H7 (cell line): Measurements from ENCODE around the gene ASXL1. TPM values are rescaled to one million over a fixed set of nuclear protein-coding genes. Genes with fewer than 3 reads are reported as not detected.
A peak's percentile ranks its signal among the peaks of the same experiment; 100 is the strongest.
"Not testable (repeated sequence)": the region's sequence is repeated elsewhere in the genome, so short reads cannot be mapped to it uniquely, and the experiment has no call there.

Source experiments
- DNase-seq: peaks from one replicate; pipeline ENCODE4 v3.0.0; 2012
- H3K27me3 ChIP-seq: 2 replicates; pipeline ENCODE4 v1.6.0; 2011; ENCODE audit warnings: mild to moderate bottlenecking, low read length; ENCODE audit not compliant: control insufficient read depth, insufficient read depth
- H3K36me3 ChIP-seq: replicated peaks from 2 replicates; pipeline ENCODE4 v1.5.1; 2011; ENCODE audit warnings: low read length; ENCODE audit not compliant: control insufficient read depth, insufficient read depth
- H3K4me3 ChIP-seq: 2 replicates; pipeline ENCODE4 v1.5.1; 2011; ENCODE audit warnings: low read depth, mild to moderate bottlenecking, control low read depth, low read length, moderate library complexity; ENCODE audit not compliant: insufficient read depth
- total RNA-seq: library from RNA; depleted of rRNA; stranded (reverse); fragments of >200 nt; shearing (Covaris generic); gene quantifications from 2 replicates; pipeline ENCODE4 v1.2.3, GENCODE V29; 2014

The ASXL1 gene
- total RNA-seq, 1 experiment from 2014 or later, result 14.3 TPM

DNA sequence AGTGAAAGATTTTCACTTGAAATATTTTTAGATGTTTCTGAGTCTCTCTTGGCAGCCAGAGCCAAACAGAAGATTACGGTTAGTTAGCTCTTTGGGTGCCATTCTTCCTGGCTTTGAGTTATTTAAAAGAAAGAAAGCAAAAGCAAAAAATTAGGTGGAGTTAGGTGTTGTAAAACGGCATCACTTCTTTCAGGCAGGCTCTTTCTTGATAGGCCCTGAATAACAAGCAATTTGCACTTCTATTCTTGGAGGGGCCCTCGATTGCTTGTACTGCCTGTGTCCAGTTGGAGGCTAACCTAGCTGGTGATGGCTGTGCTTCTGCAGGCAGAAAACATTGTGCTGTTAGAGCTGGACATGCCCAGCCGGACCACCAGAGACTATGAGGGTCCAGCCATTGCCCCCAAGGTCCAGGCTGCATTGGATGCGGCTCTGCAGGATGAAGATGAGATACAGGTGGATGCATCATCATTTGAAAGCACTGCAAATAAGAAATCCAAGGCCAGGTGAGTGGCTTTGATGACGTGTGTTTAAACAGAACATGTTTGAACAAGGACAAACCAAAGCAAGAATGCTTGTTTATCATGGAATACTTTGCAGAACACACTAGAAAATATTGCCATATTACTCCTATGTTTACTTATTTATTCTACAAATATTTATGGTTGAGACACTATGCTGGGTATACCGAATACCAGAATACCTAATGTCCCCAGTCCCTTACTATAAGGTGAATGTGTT is 28.1 kb upstream of the ASXL1 start:
- peaks cover 7% of the 10 kb centered on the region for H3K36me3 ChIP-seq
- no peak for DNase-seq
- no peak overlapping the region for H3K4me3 ChIP-seq
- H3K27me3 ChIP-seq, result no peaks in the 10 kb centered on the region

DNA sequence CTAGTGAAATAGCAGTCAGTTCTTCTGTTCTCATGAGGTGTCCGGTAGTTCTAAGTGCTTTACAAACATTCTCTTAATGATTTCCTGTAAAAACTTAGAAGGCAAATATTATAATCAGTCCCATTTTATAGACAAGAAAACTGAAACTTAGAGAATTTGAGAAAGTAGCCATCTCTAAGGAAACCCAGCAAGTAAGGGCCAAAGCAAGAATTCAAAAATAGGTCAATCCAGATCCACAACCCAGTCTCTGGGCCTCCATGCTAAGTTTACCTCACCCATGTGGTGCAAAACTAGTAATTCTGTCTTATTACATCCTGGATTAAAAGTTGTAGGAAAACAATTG is 27.6 kb upstream of the ASXL1 start:
- no peaks in the 10 kb centered on the region for H3K27me3 ChIP-seq
- no peak for DNase-seq
- peaks cover 7% of the 10 kb centered on the region for H3K36me3 ChIP-seq
- H3K4me3 ChIP-seq, result no peak overlapping the region

- peaks cover 5% of the 10 kb centered on the region for H3K36me3 ChIP-seq
Observed at GRCh38 chr20:32332614-32333013, 25.5 kb upstream of the ASXL1 start.

GRCh38 chr20:32333181-32333987 is 24.7 kb upstream of the ASXL1 start:
- H3K36me3 ChIP-seq, result peaks cover 5% of the 10 kb centered on the region
- DNase-seq, result no peak
- no peaks in the 10 kb centered on the region for H3K27me3 ChIP-seq
- H3K4me3 ChIP-seq, result no peak overlapping the region

More at GRCh38 chr20:32332614-32333013, 25.5 kb upstream of the ASXL1 start:
- Histone ChIP-seq H3K27me3 (no peaks in the 10 kb centered on the region), H3K4me3 (no peak overlapping the region)
- DNase-seq, result no peak

GRCh38 chr20:32333988-32334885 is 23.9 kb upstream of the ASXL1 start:
- Histone ChIP-seq H3K36me3 (peaks cover 5% of the 10 kb centered on the region), H3K27me3 (no peaks in the 10 kb centered on the region), H3K4me3 (no peak overlapping the region)
- DNase-seq, result no peak

- Histone ChIP-seq H3K27me3 (no peaks in the 10 kb centered on the region), H3K36me3 (no peaks in the 10 kb centered on the region; the same call in 1 of the 2 replicates), H3K4me3 (no peak overlapping the region)
- peak; percentile 33 for DNase-seq
Observed at GRCh38 chr20:32336918-32337347, 21.2 kb upstream of the ASXL1 start.

DNA sequence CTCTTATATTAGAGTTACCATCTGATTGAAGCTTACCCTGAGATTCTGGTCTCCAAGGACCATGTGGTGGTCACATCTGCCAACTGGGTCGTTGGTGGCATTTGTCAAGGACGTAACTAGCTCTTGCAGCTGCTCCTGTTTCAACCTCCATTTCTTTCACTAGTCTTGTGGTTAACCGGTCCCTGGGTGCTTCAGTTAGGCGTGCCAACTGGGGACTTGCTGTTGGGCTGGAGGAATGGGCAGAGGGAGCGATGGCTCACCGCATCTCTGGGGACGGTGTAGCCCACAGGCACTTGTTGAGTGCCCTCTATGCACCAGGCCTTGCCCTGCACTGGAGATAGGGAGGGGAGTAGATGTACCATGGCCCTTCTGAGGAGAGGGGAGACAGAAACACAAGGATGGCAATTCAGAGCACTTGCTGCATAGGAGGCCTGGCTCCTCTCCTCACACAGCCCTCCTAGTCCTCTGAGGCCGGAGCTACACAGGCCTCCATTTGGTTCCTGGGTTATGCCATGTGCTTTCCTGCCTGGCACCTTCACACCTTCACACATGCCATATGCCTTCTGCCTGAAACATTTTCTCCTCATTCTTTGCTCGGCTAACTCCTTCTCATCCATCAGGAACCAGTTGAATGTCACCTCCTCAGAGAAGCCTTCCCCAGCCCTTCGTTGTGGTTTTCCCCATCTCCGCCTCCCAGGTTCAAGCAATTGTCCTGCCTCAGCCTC is 20.0 kb upstream of the ASXL1 start:
- Histone ChIP-seq H3K27me3 (no peaks in the 10 kb centered on the region), H3K36me3 (no peaks in the 10 kb centered on the region; the same call in 1 of the 2 replicates), H3K4me3 (no peak overlapping the region)
- no peak for DNase-seq

DNA sequence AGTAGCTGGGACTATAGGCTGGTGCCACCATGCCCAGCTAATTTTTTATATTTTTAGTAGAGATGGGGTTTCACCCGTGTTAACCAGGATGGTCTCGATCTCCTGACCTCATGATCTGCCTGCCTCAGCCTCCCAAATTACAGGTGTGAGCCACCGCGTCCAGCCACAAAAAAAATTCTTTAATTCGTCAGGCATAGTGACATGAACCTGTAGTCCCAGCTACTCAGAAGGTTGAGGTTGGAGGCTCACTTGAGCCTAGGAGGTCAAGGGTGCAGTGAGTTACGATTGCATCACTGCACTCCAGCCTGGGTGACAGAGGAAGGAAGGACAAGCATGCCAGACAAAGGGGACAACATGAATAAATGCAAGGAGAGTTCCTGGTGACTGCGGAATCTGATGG is 19.5 kb upstream of the ASXL1 start:
- Histone ChIP-seq H3K4me3 (no peak overlapping the region), H3K36me3 (no peaks in the 10 kb centered on the region; the same call in 1 of the 2 replicates), H3K27me3 (no peaks in the 10 kb centered on the region)
- DNase-seq, result no peak

DNA sequence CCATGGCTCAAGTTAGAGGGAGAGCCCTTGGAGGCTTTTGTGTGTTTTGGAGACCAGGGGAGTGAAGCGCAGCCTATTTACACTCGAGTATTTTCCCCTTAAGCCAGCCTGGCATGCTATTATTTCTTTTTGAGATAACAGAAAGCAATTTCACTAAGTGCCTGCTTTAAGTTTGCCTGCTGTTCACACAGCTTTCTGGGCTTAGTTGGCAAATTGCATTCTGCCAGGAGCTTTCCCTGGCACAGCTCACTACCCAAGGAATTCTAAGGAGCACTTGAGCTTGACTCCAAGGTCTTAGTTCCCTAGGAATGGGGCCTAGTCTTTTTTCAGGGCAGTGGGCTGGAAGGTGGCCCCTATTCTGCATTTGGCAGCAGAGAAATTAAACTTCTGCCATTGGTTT is 19.0 kb upstream of the ASXL1 start:
- DNase-seq, result no peak

GRCh38 chr20:32341053-32341452 is 17.1 kb upstream of the ASXL1 start:
- not testable (repeated sequence) for H3K36me3 ChIP-seq, H3K27me3 ChIP-seq, H3K4me3 ChIP-seq, DNase-seq

More for the DNA sequence above, 19.0 kb upstream of the ASXL1 start:
- H3K4me3 ChIP-seq, result no peak overlapping the region
- no peaks in the 10 kb centered on the region for H3K36me3 ChIP-seq
- H3K27me3 ChIP-seq, result no peaks in the 10 kb centered on the region

DNA sequence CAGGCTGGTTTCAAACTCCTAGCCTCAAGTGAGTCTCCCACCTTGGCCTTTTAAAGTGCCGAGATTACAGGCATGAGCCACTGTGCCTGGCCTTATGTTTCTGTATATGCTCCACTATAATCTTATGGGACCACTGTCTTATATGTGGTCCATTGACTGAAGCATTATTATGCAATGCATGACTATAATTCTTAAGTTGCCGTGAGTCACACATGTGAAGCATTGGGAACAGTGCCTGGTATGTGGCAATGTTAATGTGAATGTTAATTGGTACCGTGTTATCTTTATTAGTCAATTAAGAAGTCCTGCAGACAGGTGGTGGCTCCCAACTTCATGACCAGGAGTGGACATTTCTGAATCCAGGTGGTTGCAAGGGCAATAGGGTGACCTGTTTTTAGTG is 14.7 kb upstream of the ASXL1 start:
- Histone ChIP-seq H3K36me3 (no peaks in the 10 kb centered on the region), H3K27me3 (no peaks in the 10 kb centered on the region), H3K4me3 (no peak overlapping the region)
- DNase-seq, result no peak

DNA sequence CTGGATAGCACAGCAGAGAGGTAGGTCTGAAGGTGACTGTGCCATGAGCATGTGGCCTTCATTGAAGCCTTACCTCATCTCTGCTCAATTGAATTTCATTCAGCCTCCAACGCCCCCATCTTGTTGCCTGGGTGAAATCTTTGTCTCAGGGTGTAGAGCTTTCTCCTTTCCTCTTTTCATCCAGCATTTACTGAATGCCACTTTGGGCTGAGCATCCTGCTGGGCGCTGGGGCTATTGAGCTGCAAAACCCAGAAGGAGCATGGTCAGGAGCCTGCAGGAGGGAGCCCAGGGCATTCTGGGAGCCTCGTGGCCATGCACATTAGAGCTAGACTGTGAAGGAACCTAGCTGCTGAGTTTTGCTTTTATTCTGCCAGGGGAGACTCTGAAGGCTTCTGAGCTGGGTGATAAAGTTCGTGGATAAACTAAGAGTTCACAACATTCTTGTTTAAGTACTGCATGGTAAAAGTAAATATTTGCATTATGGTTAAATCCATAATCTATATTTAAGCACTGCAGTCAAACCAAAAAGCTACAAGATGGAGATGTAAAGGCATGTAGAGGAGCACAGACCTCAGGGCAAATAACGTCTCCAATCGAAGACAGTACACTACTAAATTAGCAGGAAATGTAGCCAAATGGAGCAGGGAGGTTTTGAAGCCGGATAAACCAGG is 13.2 kb upstream of the ASXL1 start:
- H3K4me3 ChIP-seq, result no peak overlapping the region
- no peaks in the 10 kb centered on the region for H3K27me3 ChIP-seq
- peak; percentile 30 for DNase-seq
- H3K36me3 ChIP-seq, result no peaks in the 10 kb centered on the region

- no peak overlapping the region for H3K4me3 ChIP-seq
- no peak for DNase-seq
- H3K27me3 ChIP-seq, result no peaks in the 10 kb centered on the region
- no peaks in the 10 kb centered on the region for H3K36me3 ChIP-seq
Observed at GRCh38 chr20:32348207-32348606, 9.9 kb upstream of the ASXL1 start.
